ENCODE data around the gene MDGA2. TPM values are rescaled to one million over a fixed set of nuclear protein-coding genes. Genes with fewer than 3 reads are reported as not detected.
"Not testable (repeated sequence)": the region's sequence is repeated elsewhere in the genome, so short reads cannot be mapped to it uniquely, and the experiment has no call there.

The MDGA2 gene
- polyA plus RNA-seq, 3 donors: 2.1 to 2.8 (median 2.6) TPM

- not testable (repeated sequence) for DNase-seq
Measured at GRCh38 chr14:47242579-47242978, 432.8 kb downstream of the MDGA2 start.

GRCh38 chr14:47240748-47241437 lies 434.5 kb downstream of the MDGA2 start:
- no peak for DNase-seq

DNA sequence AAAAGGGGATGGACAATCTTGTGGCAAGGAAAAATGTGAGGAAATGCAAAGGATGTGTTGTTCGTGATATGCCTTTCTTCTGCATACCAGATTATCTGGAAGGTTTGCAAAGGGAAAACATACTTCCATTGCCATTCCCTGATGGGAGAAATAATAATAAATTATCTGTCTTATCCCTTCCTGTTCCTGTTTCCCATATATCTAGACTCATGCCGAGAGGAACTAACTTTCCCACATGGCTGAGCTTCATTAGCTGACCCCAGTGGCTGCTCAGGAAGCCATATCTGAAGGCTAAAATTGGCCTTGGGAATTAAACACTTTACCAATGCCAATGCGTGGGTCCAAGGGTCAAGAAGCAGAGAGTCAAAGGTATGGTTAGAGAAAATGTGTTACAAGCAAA lies 439.8 kb downstream of the MDGA2 start:
- no peak for DNase-seq

DNA sequence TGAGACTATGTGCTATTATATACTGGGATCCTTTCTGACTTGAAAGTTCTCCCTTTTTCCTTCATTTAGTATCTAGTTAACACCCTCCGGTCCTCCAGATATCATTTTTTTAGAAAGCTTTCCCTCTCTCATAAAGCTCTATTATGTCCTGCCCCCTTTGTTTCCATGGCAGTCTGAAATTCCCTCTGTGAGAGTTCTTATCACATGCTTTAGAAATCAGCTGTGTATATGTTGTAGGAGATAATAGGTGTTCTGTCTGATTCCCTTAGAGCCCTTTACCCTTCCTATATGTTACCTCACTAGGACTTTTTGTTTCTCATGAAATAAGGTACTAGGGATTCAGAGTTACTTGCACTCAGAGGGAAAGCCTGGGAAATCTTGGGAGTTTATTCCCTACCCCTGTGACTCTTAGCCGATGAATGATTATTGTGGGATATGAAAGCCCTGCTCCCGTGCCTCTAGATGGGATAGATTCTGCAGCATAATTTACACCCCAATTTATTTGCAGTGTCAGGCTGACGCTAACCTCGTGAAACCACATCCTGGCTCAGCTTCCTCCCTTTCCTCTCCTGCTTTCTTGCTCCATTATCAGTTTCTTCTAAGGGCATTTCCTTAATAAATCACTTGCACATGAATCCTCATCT lies 448.4 kb downstream of the MDGA2 start:
- peak; percentile 38 for DNase-seq

- no peak for DNase-seq
Measured at GRCh38 chr14:47223656-47224055, 451.7 kb downstream of the MDGA2 start.

DNA sequence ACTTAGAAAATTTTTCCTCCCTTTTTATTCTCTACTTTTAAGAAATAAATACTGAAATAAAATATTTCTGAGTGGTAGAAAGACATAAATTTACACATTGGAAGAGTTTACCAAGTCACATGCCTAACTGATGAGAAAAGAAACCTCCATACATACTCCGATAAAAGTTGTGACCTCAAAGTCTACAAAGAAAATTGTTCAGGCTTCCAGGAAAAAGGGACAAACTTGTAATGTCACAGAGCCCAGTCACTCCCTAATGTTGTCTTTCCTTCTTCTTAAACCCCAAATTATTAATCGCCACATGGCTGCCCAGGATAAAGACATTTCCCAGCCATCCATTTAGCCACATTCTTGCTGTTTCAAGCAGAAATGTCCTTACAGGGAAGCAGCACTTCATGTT lies 455.3 kb downstream of the MDGA2 start:
- DNase-seq: no peak

DNA sequence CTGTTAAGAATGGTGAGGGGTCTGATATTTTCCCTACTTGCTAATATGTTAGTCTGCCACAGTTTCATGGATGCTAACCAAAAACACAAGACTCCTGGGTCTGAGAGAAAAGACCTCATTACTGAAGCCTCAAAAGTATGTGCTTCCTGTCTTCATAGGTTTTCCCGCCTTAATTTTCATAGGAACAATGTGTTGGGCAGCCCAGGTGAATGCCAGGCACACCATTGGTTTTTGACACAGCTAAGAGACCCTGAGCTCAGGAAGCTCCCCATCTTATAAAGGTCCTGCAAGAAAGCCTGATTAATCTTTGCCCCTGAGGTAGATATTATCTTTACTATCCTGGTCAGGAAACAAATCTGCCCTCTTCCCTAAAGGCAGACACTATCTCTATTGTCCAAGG lies 464.1 kb downstream of the MDGA2 start:
- DNase-seq: no peak

DNA sequence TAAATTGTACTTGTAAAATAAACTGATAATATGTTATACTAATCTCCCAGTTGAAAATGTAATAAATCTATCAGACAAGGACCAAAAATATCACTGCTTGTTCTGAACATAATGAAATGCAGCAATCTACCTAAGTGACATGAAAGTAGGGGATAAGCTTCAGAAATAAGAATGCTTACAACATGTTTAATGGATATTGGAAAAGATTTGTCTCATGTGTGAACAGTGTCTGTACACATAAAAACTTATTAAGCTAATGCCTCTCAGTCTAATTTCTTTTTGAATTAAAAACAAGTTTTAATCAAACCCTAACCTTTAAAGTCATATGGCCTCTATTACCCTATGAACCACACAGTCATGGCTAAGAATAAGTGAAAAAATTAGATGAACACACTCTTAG lies 465.3 kb downstream of the MDGA2 start:
- no peak for DNase-seq

GRCh38 chr14:47208434-47208833 lies 467.0 kb downstream of the MDGA2 start:
- DNase-seq: no peak

GRCh38 chr14:47207617-47208016 lies 467.8 kb downstream of the MDGA2 start:
- DNase-seq: no peak

- DNase-seq: no peak
Measured at GRCh38 chr14:47200740-47201139, 474.7 kb downstream of the MDGA2 start.

DNA sequence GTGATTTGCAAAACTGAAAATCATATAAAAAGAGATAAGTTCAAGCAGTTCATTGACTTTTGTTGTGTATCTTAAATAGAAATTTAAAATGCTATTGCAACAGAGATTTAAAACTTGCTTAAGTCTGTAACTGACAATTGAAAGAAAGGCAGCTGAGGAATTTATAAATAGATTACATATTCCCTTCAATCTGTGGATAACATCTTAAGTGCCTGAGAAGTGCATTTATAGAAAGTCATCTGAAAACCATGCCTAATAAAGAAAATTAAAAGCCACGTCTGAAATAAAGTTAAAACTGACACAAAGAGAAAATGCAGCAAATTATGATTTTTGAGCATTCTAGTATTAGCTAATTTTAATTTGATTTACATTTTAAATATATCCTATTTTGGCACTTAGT lies 479.8 kb downstream of the MDGA2 start:
- no peak for DNase-seq

DNA sequence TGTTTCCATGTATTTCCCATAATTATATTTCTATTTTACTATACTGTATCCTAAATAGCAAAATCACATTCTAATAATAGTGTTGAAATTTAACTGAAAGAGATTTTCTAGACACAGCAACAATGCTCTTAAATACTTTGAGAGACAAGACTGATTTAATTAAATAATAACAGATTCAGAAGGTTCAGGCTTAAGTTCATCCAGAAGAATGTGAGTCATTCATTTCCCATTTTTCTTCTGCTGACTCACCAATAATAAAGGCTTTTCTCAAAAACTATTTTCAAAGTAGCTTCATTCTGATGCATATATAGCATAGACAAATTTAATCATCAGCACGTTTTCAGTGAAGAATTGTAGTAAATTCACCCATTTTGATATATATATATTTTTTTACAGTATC lies 481.4 kb downstream of the MDGA2 start:
- no peak for DNase-seq

DNA sequence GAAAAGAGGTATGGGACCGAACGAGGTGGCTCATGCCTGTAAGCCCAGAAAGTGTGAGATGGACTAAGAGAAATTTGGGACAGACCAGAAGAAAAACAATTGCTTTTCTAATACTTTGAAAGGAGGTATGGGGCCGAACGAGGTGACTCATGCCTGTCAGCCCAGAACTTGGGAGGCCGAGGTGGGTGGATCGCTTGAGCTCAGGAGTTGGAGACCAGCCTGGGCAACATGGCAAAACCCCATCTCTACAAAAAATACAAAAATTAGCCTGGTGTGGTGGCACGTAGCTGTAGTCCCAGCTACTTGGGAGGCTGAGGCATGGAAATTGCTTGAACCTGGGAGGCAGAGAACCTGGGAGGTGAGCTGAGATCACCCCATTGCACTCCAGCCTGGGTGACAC lies 483.2 kb downstream of the MDGA2 start:
- DNase-seq: not testable (repeated sequence)

- DNase-seq: no peak
Measured at GRCh38 chr14:47191700-47192099, 483.7 kb downstream of the MDGA2 start.

- DNase-seq: no peak
Measured at GRCh38 chr14:47189911-47190484, 485.4 kb downstream of the MDGA2 start.

DNA sequence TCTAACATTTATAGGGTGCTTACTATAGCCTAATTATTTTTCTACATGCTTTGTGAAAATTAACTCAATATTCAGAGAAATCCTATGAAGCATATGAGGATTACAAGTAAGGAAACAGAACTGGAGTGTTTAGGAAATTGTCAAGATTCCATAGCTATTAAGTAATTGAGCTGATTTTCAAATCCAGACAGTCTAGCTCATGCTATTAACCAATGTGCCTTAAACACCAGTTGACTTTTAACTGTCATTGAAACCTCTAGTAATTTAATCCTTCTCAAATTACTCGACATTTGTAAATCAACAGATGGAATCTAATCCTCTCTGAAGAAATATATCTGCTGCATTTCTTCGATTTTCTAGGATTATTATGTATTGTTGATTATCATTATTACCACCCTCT lies 488.9 kb downstream of the MDGA2 start:
- DNase-seq: no peak

- no peak for DNase-seq
Measured at GRCh38 chr14:47179906-47180305, 495.5 kb downstream of the MDGA2 start.

- DNase-seq: not testable (repeated sequence)
Measured at GRCh38 chr14:47171896-47172295, 503.5 kb downstream of the MDGA2 start.

- DNase-seq: peak; percentile 55
Measured at GRCh38 chr14:47167402-47167801, 508.0 kb downstream of the MDGA2 start.

- no peak for DNase-seq
Measured at GRCh38 chr14:47155395-47155794, 520.0 kb downstream of the MDGA2 start.

GRCh38 chr14:47154276-47154797 lies 521.1 kb downstream of the MDGA2 start:
- no peak for DNase-seq

- peak; percentile 30 for DNase-seq
Measured at GRCh38 chr14:47153746-47154145, 521.7 kb downstream of the MDGA2 start.
